GM12865 (cell line): Measurements from ENCODE around the gene CPEB3.

Experiments
- DNase-seq: peaks from one replicate; pipeline ENCODE4 v3.0.0; 2010; ENCODE audit warnings: low read depth
- H3K4me3 ChIP-seq: 2 replicates; pipeline ENCODE4 v1.5.1; 2011; ENCODE audit warnings: mild to moderate bottlenecking, low read depth, low read length, control low read depth
- TF ChIP-seq, protein P1 (sequence below): IDR thresholded peaks from 2 replicates; pipeline ENCODE4 v1.5.1; 2011; ENCODE audit warnings: low read length, control low read depth, low read depth, inconsistent platforms; ENCODE audit not compliant: insufficient read depth; ENCODE audit errors: missing control alignments

CPEB3 gene

DNA sequence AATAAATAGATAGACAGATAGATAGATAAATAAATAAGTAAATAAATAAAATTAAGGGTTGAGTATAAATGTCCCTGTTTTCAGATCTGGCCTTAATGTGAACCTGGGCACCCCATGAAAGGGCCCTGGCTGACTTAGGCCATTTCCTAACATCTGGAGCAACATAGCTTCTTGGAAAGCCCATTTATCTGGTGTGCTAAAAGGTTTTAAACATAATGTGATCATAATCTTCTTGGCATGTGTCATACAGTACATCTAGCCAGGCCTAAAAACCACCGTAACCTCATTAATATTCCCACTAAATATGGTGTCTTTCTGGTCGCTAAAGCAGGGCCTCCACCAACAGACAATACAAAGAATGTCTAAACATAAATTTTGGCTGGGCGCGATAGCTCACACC, 224.5 kb downstream of the CPEB3 start:
- DNase-seq = no peak

DNA sequence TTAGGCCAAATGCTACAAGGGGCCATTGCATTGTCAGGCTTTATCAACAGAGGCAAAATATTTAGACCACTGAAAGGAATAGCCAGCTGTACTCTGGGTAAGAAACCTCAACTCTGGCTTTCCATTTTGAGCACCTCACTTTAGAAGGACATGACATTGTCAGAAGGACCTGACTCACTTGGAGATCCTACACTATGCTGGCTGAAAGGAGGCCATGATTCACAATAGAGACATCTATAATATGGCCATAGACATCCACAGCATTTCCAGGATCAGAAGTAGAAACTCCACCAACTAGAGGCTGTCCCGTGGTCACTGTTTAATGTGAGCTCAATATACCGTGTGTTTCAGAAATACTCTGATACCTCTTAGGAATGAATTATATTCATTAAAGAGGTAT, 226.4 kb downstream of the CPEB3 start:
- H3K4me3 ChIP-seq = no peak overlapping the region
- TF ChIP-seq, protein P1, sequence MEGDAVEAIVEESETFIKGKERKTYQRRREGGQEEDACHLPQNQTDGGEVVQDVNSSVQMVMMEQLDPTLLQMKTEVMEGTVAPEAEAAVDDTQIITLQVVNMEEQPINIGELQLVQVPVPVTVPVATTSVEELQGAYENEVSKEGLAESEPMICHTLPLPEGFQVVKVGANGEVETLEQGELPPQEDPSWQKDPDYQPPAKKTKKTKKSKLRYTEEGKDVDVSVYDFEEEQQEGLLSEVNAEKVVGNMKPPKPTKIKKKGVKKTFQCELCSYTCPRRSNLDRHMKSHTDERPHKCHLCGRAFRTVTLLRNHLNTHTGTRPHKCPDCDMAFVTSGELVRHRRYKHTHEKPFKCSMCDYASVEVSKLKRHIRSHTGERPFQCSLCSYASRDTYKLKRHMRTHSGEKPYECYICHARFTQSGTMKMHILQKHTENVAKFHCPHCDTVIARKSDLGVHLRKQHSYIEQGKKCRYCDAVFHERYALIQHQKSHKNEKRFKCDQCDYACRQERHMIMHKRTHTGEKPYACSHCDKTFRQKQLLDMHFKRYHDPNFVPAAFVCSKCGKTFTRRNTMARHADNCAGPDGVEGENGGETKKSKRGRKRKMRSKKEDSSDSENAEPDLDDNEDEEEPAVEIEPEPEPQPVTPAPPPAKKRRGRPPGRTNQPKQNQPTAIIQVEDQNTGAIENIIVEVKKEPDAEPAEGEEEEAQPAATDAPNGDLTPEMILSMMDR = no peak
- DNase-seq = no peak

More for the DNA sequence above, 224.5 kb downstream of the CPEB3 start:
- TF ChIP-seq, protein P1 = no peak
- no peak overlapping the region for H3K4me3 ChIP-seq

DNA sequence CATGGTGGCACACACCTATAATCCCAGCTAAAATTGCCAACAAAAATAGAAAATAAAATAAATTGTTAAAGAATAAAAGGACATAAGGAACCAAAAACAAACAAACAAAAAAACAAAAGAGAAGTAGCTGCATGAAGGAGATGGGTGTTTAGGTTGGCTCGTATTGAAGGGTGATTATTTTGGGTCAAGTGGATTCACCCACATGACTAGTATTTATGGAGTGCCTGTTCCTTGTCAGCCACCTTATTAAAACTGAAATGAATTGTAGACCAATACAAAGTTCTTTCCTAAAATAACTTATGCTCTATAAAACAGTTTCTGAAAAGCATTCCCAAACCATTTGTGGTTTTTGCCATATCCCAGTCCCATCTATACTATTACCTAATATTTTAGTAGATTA, 228.6 kb downstream of the CPEB3 start:
- DNase-seq = no peak
- TF ChIP-seq, protein P1 = no peak

DNA sequence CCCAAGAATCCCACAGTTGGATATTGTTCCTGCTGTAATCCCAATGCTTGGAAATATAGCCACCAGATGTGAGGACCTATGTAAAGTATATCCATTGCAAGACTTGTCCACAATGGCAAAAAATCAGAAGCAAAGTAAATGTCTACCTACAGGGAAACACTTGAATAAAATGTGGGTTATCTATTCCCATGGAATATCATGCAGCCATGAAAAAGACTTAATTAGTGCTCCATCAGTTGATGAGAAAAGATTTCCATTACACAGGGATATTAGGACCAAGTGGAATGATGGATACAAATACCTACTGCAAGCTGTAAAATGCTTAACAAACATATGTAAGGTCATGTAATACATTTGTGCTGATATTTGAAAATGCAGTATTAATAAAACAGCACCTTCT, 236.1 kb downstream of the CPEB3 start:
- no peak for DNase-seq
- TF ChIP-seq, protein P1 = no peak

More for the DNA sequence above, 228.6 kb downstream of the CPEB3 start:
- no peak overlapping the region for H3K4me3 ChIP-seq

DNA sequence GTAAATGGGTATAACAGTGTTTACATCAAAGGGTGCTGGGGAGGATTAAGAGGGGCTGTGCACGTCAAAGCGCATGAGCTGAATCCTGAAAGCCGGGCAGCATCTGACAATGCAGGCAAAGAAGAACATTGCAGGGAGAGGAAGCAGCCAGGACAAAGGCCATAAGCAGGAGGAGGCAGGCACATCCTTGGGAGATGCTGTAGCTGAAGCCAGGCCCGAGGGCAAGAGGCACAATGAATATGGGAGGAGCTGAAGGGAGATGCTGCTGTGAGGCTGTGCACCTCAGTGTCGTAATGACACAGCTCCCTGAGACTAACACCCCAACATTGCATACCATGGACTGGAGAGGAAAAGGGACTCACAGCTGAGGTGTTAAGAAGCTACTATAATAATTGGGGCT, 238.1 kb downstream of the CPEB3 start:
- no peak for DNase-seq
- TF ChIP-seq, protein P1 = no peak
- H3K4me3 ChIP-seq = no peak overlapping the region

More for the DNA sequence above, 236.1 kb downstream of the CPEB3 start:
- no peak overlapping the region for H3K4me3 ChIP-seq

DNA sequence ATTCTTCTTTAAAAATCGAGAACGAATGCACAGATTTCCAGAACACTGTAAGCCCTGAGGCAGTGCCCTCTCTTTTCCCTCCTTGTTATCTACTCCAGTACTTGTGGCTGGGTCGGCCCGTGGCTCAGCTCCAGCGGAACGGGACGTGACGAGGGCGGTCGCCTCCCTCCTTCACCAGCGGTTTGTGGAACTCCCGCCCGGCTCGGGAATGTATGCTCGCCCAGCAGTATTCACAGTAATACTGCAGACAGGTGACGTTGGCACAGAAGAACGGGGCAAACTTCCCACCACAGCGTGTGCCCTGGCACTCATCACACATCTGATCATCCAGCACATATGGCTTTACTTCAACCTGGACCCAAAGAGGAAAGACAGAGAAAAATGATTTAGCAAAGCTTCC, 238.8 kb downstream of the CPEB3 start:
- TF ChIP-seq, protein P1 = no peak
- DNase-seq = no peak
- no peak overlapping the region for H3K4me3 ChIP-seq

DNA sequence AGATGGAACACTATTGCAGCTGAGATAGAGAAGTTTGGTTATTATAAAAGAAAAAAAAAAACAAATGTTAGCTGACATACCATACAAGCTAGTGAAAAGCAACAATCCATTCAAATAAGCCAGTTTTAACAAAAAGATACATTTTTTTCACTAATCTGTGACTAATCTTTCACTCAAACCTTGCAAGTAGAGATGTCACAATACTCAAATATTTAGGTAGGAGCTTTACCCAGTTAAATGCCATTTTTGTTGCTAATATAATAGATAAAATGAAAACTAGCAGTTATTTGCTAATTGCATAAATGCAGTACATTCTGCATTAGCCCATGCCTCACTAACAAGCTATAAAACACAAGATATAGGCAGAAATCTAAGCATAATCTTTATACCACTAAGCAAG, 243.7 kb downstream of the CPEB3 start:
- no peak overlapping the region for H3K4me3 ChIP-seq
- TF ChIP-seq, protein P1 = no peak
- DNase-seq = no peak
